NCI-H187 (cell line): ENCODE results near the gene GSTM3.
"Not testable (repeated sequence)": the region's sequence is repeated elsewhere in the genome, so short reads cannot be mapped to it uniquely, and the experiment has no call there.

Experiments used
- DNase-seq, 2 experiments: peaks; one replicate each; lab custom pipeline; 2025; lab: John Stamatoyannopoulos, UW

The GSTM3 gene

GRCh38 chr1:109762039-109762585, 21.3 kb upstream of the GSTM3 start:
- no peak for DNase-seq

- no peak for DNase-seq
These were observed 20.6 kb upstream of the GSTM3 start for GRCh38 chr1:109761227-109762038.

GRCh38 chr1:109760581-109761226, 19.9 kb upstream of the GSTM3 start:
- DNase-seq, result no peak

- DNase-seq, result no peak
These were observed 18.9 kb upstream of the GSTM3 start for GRCh38 chr1:109759513-109760334.

GRCh38 chr1:109757936-109758786, 17.3 kb upstream of the GSTM3 start:
- DNase-seq, result no peak

GRCh38 chr1:109756848-109757521, 16.1 kb upstream of the GSTM3 start:
- no peak for DNase-seq

GRCh38 chr1:109756325-109756724, 15.5 kb upstream of the GSTM3 start:
- DNase-seq, result not testable (repeated sequence)

GRCh38 chr1:109754738-109755137, 13.9 kb upstream of the GSTM3 start:
- no peak for DNase-seq

GRCh38 chr1:109751531-109752260, 10.9 kb upstream of the GSTM3 start:
- no peak for DNase-seq

GRCh38 chr1:109750920-109751319, 10.1 kb upstream of the GSTM3 start:
- DNase-seq, result no peak

GRCh38 chr1:109750241-109750882, 9.5 kb upstream of the GSTM3 start:
- DNase-seq, result no peak

GRCh38 chr1:109749221-109749620, 8.4 kb upstream of the GSTM3 start:
- DNase-seq, result no peak

- DNase-seq, result not testable (repeated sequence)
These were observed 7.5 kb upstream of the GSTM3 start for GRCh38 chr1:109748311-109748710.

- peak; percentile 76 to 81 for DNase-seq
These were observed 862 bp downstream of the GSTM3 start for GRCh38 chr1:109739738-109740614.

GRCh38 chr1:109733236-109733870, 7.5 kb downstream of the GSTM3 start:
- peak; percentile 17 to 28 for DNase-seq

GRCh38 chr1:109732390-109732881, 8.4 kb downstream of the GSTM3 start:
- peak; percentile 13 to 51 for DNase-seq

- no peak for DNase-seq
These were observed 10.2 kb downstream of the GSTM3 start for GRCh38 chr1:109730666-109731065.

- DNase-seq, result no peak
These were observed 12.0 kb downstream of the GSTM3 start for GRCh38 chr1:109728870-109729269.
